Myocyte (in vitro differentiated cells): ENCODE data around the gene FLCN. TPM values are rescaled to one million over a fixed set of nuclear protein-coding genes. Genes with fewer than 3 reads are reported as not detected.

Experiments
- DNase-seq: peaks from one replicate; pipeline ENCODE4 v3.0.0-alpha.2; 2012; ENCODE audit warnings: low read depth
- total RNA-seq: library from RNA; depleted of rRNA; stranded (reverse); fragments of >200 nt; gene quantifications from 2 replicates; pipeline ENCODE4 v1.2.3, GENCODE V29; 2014

FLCN gene
- total RNA-seq, 1 donor from 2014 or later, result 66.4 TPM

DNA sequence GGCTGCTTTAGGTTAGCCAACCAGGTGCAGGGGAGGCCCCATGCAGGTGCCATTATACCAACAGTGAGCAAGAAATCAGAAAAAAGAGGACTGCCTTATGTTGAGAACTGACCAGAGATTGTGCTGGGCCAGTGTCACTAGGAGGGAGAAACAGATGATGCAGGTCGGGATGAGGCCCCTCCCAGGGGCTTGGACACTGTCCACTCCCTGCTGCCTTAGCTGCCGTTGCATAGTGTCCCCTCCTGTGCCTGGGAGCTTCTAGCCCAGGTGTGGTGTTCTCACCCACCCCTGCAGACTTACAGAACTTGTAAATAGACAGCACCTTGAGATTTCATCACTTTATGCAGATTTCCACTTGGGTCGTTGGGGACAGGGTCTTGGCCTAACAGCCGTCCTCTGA lies 67.6 kb downstream of the FLCN start:
- no peak for DNase-seq

DNA sequence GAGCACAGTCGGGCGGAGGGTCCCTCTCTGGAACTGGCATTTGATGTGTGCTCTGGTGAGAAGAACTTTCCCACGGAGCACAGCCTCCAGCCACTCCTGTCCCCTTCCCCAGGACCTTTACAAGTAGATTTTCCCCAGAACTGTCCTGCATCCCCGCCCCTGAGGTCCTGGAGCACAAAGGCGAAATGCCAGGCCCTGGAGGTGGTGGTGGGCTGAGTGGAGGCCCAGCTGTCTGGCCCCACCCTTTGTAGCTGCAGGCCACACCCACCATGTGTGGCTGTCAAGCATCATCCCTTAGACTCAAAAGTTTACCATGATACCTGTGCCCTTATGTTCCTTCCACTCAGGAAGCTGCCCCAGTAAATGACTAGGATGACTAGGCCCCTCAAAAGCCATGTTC lies 68.6 kb downstream of the FLCN start:
- no peak for DNase-seq

DNA sequence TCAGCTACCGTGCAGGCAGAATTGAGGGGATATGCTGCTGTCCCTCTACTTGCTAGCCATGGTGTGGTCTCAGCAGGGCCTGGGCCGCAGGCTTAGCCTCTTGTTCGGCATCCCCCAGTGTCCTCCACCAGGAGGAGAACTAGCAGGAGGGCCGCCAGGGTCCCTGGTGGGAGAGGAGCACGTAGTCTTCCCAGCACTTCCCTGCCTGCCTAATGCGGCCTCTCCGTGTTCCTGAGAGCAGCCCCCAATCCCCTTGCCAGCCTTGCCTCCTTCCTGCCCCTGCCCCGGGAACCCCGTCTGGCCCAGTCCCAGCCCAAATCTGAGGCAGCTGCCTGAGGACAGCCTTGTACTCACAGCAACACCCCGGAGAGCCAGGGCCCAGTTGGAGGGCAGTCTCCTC lies 69.0 kb downstream of the FLCN start:
- DNase-seq, result no peak

DNA sequence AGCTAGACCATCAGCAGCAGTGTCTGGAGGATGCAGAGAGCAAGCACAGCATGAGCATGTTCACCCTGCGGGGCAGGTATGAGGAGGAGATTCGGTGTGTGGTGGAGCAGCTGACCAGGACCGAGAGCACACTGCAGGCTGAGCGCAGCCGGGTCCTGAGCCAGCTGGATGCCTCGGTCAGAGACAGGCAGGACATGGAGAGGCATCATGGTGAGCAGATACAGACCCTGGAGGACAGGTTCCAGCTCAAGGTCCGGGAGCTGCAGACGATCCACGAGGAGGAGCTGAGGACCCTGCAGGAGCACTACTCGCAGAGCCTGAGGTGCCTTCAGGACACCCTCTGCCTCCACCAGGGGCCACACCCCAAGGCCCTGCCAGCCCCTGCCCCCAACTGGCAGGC lies 69.6 kb downstream of the FLCN start:
- DNase-seq, result no peak

DNA sequence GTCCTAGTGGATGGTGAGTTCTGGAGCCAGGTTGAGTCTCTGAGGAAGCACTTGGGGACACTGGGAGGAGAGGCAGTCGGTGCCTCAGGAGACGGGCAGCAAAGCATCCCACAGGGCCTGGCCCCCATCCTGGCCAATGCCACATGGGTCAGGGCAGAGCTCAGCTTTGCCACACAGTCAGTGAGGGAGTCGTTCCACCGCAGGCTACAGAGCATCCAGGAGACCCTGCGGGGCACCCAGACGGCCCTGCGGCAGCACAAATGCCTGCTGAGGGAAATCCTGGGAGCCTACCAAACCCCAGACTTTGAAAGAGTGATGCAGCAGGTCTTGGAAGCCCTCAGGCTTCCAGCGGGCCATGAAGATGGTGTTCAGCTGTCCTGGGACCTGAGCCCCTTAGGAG lies 70.5 kb downstream of the FLCN start:
- DNase-seq, result no peak

DNA sequence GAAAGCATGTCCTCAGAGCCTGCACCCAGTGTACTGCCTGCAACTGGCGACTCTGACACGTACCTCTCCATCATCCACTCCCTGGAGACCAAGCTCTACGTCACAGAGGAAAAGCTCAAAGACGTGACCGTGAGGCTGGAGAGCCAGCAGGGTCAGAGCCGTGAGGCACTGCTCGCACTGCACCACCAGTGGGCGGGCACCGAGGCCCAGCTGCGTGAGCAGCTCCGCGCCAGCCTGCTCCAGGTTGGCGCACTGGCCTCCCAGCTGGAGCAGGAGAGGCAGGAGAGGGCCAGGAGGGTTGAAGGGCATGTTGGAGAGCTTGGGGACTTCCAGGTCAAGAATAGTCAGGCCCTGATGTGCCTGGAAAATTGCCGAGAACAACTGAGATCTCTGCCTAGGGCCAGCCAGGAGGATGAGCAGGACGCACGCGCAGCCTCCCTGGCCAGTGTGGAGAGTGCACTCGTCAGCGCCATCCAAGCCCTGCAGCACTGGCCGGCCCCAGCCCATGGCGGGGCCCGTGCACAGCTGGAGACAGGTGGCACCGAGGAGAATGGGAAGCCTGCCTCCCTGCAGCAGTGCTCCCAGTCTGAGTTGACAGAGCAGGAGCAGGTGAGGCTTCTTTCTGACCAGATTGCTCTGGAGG lies 71.2 kb downstream of the FLCN start:
- DNase-seq, result no peak

DNA sequence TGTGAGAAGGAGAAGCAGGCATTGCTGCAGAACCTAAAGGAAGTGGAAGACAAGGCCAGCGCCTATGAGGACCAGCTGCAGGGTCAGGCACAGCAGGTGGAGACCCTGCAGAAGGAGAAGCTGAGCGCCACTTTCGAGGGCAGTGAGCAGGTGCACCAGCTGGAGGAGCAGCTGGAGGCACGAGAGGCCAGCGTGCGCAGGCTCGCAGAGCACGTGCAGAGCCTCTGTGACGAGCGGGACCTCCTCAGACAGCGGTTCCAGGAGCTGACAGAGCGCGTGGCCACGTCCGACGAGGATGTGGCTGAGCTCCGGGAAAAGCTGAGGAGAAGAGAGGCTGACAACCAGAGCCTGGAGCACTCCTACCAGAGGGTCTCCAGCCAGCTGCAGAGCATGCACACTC lies 72.3 kb downstream of the FLCN start:
- DNase-seq, result no peak

DNA sequence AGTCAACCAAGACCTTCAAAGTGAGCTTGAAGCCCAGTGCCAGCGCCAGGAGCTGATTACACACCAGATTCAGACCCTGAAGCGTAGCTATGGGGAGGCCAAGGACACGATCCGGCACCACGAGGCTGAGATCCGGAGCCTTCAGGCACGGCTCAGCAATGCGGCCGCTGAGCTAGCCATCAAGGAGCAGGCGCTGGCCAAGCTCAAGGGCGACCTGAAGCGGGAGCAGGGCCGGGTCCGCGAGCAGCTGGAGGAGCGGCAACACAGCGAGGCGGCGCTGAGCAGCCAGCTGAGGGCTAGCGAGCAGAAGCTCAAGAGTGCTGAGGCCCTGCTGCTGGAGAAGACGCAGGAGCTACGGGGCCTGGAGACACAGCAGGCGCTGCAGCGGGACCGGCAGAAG lies 72.8 kb downstream of the FLCN start:
- DNase-seq, result no peak

Other genes with a start within 250 kb of the FLCN start
- gene MPRIP, start 194.7 kb downstream of the FLCN start, total RNA-seq, result 137 and 150 TPM in 2 replicates
- 8.8 and 9.4 TPM in 2 replicates for gene PLD6, start 30.8 kb downstream of the FLCN start, total RNA-seq
- gene COPS3, start 44.1 kb upstream of the FLCN start, total RNA-seq, result 85.2 and 104 TPM in 2 replicates
- 12.4 and 19.3 TPM in 2 replicates for gene NT5M, start 66.2 kb upstream of the FLCN start, total RNA-seq
- gene MED9, start 239.8 kb upstream of the FLCN start, total RNA-seq, result 17.1 and 22.4 TPM in 2 replicates